HG03565 (cell line): Measurements from ENCODE around the gene SYT17.

Experiments
- ATAC-seq: cut with Tn5 transposase; IDR thresholded peaks from one replicate; pipeline ENCODE4 v1.9.1; 2021; ENCODE audit warnings: mild to moderate bottlenecking, moderate library complexity; ENCODE audit not compliant: unreplicated experiment

The SYT17 gene

DNA sequence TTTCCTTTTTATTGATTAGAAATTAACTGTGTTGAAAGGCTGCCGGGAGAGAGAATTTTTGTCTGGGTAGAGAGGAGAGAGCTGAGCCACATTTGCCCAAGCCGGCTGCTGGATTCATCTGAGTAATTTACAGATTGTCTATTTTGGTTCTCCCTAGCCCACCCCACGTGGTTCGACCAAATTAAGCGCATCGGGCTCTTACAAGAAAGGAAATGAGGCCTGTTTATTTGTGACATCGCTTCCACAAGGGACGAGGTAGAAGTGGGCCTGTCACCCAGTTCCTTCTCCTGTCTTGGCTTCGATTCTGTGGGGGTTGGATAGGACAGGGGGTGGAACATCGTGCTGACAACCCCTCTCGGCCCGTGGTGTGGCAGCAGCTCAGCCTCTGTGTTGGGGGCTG, 42.9 kb downstream of the SYT17 start:
- peak; percentile 29 for ATAC-seq

DNA sequence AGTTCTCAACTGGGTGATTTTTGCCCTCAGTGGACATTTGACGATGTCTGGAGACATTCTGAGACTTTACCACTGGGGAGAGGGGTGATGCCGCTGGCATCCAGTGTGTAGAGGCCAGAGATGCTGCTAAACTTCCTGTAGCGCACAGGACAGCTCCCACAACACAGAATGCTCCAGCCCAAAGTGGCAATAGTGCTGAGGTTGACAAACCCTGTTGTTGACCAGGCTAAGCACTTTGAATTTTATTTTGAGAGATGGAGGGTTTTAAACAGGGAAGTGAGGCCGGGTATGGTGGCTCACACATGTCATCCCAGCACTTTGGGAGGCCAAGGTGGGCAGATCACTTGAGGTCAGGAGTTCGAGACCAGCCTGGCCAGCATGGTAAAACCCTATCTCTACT, 44.0 kb downstream of the SYT17 start:
- ATAC-seq: no peak

DNA sequence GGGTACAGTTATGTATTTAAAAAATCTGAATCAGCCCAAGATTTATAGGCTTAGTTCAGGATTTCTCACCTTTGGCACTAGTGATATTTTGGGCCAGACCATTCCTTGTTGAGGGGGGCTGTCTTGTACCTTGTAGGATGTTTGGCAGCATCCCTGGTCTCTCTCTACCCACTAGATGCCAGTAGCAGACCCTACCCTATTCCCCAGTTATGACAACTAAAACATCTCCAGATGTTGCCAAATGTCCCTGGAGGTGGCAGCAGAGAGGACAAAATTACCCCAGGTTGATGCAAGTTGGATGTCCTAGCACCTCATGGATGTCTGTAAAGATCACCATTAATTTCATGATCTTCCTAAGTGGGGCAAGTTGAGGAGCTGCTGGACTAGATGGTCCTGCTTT, 45.8 kb downstream of the SYT17 start:
- no peak for ATAC-seq

DNA sequence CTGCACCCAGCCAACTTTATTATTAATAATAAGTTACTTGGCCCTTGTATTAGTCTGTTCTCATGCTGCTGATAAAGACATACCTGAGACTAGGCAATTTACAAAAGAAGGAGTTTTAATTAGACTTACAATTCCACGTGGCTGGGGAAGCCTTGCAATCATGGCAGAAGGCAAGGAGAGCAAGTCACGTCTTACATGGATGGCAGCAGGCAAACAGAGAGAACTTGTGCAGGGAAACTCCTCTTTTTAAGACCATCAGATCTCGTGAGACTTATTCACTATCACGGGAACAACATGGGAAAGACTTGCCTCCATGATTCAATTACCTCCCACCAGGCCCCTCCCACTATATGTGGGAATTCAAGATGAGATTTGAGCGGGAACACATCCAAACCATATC, 47.7 kb downstream of the SYT17 start:
- no peak for ATAC-seq

DNA sequence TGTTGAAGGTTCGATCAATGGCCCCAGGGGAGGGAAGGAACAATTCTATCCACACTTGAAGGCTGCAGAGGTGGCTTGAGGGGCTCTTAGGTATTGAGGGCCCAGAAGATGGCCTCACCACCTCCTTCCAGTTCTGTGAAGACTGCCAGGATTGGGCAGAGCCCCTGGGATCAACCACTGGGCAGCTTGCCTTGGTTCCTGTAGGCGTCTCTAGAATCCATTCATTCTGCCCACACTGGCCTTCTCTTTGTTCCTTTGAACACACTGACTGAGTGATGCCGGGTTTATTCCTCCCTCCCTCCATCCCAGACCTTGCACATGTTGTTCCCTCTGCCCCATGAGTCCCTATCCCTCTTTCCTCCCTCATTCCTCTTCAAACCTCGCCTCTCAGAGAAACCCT, 50.5 kb downstream of the SYT17 start:
- ATAC-seq: no peak

DNA sequence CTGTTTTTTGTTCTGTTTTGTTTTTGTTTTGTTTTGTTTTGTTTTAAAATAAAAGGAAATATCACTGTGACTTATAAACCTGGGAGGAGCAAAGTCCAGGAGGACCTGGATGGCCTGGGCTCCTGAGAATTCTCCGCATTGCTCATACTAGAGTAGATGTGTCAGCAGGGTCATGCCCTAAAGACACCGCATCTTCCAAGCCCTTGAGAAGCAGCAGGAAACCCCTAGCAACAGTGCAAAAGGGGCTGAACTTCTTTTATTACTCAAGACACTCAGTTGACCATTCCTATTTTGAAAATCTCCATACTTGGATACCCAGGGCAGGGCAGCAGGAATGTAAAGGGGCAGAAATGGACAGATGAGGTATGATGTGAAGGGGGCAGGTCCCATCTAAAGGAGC, 51.8 kb downstream of the SYT17 start:
- no peak for ATAC-seq

DNA sequence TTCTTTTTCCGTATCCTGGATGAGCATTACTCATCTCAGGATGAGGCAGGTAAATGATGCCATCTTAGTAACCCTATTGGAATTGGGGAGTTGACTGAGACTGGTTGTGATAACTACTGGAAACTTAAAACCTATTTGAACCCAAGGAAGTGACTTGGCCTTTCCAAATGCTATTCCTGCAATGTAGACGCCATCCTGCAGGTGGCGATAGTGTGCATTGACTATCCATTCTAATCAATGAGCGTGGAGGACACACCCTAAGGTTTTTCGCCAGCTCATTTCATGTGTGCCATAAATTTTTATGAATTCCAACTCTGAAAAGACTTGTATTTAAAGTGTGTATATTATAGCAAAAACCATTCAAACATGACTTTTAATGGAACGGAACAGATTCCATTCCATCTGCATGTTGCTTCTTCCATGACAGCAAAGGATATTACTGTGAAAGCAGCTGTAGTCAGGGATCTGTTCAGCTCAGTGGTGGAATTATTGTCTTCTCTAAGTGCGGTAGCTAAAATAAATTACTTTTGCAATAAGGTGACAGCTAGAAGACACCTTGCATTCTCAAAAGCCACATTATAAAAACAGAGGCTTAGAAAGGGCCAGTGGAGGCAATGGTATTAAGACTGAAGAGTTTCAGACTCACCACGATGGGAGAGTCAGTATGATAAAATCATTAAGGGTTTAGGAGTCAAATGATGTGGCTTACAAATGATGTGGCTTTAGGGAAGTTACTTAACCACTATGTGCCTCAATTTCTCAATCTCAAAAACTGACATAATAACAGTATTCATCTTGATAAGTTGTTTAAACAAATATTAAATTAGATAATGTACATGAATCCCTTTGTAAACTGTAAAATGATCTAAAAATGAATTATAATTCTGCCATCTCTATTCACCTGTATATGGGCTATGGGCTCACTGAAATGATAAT, 55.5 kb downstream of the SYT17 start:
- no peak for ATAC-seq

DNA sequence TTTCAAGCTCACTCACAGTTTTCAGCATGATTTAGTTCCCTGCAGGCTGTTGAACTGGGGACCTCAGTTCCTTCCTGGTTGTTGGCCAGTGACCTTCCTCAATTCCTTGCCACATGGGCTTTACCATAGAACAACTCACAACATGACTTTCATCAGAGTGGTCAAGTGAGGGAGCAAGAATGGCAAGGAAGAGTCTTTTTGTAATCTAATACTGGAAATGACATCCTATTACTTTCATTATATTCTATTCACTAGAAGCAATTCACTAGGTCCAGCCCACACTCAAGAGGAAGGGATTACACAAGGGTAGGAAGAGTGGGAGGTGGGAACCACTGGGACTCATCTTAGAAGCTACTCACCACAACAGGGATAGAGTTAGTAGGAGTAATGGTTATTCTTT, 57.6 kb downstream of the SYT17 start:
- ATAC-seq: no peak

DNA sequence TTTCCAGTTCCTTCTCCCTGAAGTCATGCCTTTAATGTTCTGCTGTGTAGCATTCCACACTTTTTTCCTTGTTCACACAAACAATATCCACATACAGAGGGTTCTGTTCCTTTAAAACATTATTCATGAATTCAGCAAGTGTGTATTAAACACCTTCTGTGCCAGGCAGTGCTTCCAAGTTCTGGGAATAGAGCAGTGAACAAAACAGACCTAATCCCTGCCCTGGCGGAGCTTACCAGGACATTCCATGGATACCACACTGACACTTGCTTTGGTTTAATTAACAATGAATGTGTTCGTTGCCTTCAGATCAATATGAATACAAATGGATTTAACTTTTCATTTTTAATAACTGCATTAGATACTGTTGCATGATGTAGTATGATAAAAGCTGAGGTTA, 59.6 kb downstream of the SYT17 start:
- ATAC-seq: no peak

DNA sequence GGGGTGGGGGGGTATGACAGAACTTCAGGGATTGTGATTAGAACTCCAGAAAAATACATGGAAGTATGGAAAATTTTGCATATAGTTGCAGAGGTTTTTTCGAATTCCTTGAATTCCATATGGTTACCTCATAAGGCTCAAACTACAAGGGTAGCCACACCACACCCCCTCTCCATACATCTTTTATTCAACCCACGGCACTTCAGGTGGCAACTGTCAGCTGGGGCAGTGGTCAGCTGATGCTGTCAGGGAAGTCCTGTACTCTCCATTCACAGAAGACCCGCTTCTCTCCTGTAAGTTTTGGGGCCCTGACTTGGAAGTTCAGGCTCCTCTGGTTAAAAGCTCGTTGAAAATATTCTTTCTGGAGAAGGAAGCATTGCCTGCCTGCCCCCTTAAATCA, 60.0 kb downstream of the SYT17 start:
- no peak for ATAC-seq

DNA sequence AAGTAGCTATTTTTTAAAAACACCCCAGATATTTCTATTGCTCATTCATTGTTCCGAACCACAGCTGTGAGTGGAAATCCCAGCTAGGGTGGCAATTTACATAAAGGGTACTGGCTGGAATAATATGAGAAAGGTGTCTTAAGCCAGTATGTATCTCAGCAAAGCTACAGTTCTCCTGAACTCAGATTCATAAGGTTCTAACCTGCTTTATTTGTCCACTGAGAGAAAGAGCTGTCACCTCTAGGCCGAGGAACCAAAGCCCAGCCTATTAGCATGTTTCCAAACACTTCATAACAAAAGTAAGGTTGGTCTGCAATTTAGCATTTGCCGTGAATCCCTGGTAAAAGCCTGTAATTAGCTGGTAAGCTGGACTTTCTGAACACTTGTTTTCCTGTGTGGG, 60.5 kb downstream of the SYT17 start:
- no peak for ATAC-seq

DNA sequence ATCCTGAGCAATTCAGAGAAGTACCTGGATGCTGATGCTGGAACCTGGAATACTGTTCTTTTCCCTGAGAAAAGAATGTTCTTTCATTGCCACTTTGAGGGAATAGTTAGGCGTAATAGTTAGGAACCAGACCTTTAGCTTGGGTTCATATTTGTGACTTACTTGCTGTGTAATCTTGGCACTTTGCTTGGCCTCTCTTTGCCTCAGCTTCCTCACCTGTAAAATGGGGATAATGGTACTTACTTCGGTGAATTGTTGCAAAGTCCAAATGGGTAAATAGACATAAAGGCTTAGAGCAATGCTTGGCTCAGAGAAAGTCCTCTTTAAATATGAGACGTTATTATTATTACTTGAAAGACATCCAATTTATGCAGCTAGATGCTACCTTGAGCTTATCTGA, 62.5 kb downstream of the SYT17 start:
- no peak for ATAC-seq

DNA sequence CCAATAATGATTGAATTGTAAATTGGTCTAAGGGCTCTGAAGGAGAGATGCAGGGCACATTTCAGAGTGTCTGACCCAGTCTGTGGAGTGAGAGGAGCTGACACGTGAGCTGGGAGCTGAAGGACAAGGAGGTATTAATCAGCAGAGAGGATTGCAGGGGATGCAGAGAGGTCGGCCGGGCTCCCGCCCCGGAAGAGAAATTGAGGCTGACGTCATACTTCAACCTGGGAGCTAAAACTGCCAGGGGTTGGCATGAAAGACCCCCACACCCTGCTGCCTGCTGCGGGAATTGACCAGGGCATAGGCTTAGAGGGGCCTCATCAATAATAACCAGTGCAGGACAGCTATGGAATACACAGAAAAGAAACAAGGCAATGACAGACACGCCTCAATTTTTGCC, 63.8 kb downstream of the SYT17 start:
- no peak for ATAC-seq

DNA sequence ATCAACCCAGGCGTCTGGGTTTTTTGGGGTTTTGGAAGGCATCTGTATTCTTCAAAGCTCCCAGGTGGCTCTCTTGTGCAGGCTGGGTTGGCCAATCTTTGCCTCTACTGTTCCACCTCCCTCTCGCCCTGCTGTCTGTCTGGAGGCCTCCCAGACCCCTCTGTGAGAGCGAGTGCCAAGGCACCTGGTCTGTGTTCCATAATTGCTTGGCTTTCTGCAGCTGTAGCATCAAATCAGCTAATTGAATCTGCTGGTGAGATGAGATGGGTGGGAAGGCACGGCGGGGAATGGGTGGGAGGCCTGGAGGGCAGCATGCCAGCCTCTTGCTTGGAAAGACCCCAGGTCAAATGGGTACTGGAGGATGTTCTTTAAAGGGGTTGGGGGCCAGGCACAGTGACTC, 64.9 kb downstream of the SYT17 start:
- ATAC-seq: no peak

DNA sequence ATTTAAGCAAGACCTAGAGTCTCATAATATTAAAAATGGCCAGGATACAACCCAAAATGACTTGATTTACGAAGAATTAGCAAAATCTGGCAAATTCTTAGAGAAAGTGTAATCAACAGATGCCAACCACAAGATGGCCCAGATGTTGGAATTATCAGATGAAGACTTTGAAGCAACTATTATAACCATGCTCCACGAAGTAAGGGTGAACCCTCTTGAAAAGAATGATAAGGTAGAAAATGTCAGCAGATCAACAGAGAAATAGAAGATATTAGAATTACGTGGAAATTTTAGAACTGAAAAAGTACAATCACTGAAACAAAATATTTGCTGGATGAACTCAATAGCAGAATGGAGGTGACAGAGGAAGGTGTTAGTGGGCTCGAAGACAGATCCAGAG, 67.4 kb downstream of the SYT17 start:
- no peak for ATAC-seq

DNA sequence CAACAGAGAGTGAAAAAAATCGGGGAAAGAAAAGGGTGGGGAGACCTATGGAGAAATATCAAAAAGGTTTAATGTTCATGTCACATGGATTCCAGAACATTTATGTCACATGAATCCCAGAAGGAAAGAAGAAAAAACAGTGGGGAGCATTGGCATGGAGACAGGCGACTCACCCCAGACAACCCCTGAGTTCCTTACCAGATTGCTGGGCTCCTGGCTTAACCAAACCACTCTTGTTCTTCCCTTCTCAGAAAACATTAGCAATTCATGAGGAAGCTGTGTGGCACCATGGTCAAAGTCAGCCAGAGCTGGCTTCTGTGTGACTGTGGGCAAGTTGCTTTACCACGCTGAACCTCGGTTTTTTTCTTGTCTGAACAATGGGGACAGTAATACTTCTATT, 67.8 kb downstream of the SYT17 start:
- no peak for ATAC-seq

DNA sequence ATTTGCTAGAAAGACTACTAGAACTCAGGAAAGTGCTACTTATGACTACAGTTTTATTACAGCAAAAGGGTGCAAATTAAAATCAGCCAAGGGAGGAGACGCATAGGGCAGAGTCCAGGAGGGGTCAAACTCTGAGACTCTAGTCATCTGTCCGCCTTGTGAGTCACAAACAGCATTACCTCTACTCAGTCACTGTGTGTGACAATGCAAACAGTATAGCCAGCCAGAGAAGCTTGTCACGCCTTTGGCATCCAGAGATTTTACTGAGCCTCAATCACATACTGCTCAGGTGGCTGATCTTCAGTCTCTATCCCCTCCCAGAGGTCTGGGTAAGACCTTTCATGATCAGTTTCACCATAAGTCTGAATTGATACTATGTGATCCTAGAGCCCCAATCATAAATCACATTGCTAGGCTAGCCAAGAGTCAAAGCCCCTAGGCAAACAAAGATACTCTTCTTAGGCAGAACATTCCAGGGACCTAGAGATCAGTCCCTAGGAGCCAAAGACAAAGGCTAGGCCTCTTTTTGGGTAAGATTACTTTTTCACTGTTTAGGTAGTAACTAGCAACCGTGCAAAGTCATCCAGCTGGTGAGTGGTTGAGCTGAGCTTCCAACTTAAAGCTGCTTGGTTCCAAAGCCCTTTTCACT, 68.6 kb downstream of the SYT17 start:
- ATAC-seq: no peak

DNA sequence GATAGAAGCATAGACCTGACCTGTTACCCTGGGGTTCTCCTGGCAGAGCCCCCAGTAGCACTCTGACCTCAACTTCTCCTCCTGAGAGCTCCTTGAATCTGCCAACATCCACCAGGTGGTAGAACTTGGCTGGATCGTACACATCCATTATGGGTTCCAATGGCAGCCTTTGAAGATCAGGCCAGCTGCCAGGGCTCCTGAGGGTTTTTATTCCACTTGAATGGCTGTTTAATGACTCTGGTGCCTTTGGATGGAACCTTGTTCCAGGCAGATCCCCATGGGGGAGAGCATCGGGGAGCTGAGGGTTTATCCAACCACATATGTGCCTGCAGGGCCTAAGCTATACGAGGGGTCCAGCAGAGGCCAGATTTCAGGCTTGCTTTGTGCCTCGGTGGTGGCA, 70.4 kb downstream of the SYT17 start:
- no peak for ATAC-seq

DNA sequence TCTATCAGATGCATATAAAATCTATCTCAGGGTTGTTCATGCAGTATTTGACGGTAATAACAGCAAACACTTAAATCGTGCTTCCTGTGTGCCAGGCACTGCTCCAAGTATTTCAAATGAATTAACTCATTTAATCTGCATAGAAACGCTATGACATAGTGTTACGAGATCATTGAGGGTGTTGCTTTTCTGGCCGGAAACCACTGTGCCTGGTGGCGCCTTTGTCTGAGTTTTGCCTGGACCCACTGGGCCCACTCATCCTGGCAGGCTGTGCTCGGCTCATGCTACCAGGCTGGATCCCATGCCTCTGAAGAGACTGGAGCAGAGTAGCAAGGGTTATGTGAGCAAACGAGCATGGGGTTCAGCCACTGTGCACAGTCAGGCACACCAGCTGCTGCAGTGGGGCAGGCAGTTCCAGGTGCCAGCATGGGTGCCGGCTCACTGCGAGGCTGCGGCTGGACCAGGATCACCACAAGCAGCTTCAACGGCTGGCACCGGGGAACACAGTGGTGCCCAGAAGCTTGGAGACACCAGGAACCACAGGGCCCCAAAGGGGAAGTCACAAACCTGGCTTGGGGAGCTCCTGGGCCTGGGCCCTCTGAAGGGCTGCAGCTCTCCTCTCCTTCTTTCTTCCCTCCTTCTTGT, 71.6 kb downstream of the SYT17 start:
- ATAC-seq: no peak

DNA sequence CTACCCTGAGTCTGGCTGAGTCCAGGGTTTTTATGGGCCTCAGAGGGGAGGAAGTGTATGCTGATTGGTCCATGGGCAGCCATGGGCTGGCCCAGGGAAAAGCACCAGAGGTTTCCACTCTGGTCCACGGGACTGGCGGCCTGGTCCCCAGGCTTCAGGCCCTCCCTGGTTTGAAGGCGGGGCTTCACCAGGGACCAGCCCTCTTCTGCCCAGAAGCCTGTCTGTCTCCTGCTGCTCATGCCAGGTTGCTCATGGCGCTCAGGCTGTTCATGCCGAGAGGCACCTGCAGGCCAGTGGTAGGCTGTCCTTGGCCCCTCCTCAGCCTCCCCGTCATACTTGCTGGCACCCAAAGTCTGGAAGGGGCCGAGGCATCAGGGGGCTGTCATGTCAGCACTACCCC, 72.5 kb downstream of the SYT17 start:
- no peak for ATAC-seq

DNA sequence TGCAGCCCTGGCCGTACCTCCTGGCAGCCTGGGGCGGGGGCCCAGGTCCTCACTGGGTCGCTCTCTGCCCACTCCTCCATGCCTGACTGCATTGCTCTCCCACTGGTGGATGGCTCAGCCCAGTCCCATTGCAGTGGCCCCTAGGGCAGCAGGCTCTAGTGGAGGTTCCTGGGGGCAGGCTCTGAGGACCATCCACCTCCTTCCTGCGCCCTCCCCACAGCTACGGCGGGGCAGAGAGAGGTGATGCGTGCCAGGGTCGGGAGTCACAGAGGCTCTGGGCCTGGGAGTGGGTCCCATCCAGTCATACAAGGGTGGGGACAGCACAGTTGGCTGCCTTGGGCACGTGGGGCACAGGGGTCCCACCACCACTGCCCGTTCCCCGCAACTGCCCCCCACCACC, 73.5 kb downstream of the SYT17 start:
- ATAC-seq: no peak

DNA sequence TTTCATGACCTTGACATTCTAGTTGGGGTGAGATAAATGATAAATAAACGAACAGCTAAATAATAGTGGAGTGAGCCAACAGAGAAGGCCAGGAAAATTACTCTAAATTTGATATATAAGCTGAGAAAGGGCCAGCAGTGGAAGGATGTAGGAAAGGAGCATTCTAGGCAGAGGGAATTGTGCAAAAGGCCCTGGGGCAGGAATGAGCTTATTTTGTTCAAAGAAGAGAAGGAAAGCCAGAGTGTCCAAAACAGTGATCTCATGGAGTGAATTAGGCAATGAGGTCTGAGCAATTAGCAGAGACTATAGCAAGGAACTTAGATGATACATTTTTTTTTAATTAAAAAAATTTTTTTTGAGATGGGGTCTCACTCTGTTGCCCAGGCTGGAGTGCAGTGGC, 74.1 kb downstream of the SYT17 start:
- no peak for ATAC-seq
